C1 segment of cervical spinal cord (tissue), 14 donors: ENCODE results near the gene TMEM231.

ENCODE experiments used
- DNase-seq, 14 donors: peaks; one replicate each; lab custom pipeline; 2025; lab: John Stamatoyannopoulos, UW

The TMEM231 gene

DNA sequence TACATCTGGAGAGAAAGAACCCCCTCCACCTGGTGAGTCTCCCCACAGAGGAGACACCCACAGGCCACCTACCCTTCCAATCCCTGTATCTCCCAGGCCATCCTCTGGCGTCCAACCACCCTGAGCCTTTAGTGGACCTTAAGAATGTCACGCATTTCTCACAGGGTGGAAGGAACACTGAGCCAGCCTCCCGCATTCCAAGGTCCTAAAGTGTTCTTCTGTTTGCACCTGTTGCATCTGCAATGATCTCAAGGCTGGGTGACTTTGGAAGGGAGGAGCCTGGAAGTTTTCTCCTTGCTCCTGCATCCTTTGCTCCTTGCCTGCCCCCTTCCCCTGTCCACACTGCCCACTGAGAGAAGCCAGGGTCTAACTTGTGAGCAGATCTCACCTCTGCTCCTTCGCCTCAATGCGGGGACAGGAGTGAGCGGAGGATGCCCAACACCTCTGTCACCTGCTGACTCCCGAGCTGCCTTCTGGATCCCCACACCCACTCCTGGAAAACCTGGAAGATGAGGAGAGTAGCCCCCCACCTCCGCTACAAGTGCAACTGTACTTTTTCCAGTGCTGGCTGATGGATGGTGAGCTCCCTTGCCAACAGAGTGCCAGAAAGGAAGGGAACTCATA lies 23.8 kb downstream of the TMEM231 start:
- DNase-seq: no peak

DNA sequence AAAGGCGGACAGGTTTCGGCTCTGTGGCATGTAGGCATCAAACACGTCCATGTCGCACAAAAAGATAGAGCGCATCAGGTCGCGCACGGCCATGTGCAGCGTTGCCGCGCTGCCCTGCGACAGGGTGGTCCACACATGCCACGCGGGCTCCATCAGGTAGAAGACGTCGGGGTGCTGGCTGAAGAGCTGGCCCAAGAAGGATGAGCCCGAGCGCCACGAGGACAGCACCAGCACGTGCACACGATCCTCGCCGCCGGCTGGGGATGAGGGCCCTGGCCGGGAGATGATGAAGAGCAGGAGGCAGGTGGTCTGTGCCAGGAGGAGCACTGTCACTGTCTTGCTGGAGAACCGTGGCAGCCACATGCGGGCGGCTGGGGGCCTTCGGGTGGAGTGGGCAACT lies 26.1 kb downstream of the TMEM231 start:
- no peak for DNase-seq

DNA sequence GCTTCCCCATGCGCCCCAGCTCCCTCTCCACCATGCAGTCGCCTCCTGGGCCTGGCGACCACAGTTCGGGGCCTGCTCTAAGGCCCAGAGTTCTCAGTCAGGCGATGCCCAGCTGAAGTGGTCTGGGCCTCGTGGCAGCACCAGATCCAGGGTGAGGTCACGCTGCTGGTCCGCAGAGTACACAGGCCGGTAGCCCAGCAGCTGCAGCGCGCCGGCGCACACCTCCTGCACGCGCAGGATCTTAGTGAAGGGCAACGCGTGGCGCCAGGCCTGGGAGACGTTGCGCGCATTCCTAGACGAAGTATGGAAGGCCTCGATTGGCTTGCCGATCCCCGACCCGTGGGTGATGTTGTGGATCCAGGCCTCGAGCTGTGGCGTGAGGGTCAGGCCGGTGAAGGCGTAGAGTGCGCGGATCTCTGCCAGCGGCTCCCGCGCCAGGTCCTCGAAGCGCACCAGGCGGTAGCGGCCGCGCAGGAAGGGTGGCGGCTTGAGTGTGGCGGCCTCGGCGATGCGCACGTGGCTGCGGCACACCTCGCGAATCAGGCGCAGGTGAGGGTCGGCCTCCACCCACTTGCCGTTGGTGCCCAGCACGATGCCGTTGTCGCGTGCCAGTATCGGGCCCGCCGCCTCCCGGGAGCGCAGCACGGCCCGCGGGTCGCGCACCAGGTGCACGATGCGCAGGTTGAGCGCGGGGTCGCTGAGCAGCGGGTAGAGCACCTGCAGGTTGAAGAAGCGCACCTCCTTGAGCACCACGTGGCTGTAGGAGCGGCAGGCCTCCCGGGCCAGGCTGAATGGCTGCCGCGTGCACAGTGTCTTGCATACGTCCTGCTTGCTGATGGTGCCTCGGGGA lies 26.8 kb downstream of the TMEM231 start:
- DNase-seq: no peak

DNA sequence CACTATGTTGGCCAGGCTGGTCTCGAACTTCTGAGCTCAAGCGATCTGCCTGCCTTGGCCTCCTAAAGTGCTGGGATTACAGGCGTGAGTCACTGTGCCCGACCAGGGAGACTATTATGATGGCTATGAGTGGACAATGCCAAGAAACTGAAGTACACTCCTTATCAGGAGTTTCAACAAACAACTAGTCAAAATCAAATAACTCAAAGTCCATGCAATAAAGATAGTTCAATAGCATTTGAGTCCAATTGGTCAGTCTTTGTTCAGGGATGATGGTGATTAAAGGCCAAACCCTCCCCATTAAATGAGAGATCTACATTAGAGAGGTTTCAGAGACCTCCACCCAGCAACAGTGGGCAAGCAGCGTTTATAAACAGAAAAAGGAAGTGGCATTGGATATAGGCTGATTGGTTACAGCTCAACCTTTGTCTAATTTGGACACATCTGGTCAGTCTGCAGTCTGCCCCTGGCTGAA lies 28.2 kb downstream of the TMEM231 start:
- DNase-seq: no peak

DNA sequence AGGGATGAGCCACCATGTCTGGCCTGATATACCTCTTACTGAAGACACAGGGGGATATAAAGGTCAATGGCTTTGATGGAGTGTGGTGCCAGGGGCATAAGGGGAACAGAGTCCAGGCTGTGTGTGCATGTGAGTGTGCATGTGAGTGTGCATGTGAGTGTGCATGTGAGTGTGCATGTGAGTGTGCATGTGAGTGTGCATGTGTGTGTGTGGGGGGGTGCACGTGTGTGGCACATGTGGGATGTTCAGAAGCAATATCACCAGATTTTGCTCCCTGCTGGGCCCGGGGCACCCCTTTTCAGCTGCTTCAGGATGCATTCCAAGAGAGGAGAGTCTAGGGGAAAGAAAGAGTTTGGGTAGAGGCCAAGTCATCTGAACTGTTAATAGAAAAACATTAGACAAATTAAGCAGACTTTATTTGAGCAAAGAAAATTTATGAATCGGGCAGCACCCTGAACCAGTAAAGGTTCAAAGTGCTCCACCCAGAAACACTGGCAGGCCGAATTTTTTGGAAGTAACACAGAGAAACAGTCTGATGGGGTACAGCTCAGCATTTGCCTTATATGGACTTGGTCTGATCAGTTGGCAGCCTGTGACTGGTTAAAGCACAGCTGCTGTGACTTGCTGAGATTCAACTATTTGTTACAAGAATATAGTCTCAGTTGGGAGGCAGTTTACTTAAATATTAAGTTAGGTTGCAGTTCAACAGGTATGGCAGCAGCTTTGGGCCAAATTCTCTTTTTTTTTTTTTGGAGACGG lies 29.8 kb downstream of the TMEM231 start:
- no peak for DNase-seq

DNA sequence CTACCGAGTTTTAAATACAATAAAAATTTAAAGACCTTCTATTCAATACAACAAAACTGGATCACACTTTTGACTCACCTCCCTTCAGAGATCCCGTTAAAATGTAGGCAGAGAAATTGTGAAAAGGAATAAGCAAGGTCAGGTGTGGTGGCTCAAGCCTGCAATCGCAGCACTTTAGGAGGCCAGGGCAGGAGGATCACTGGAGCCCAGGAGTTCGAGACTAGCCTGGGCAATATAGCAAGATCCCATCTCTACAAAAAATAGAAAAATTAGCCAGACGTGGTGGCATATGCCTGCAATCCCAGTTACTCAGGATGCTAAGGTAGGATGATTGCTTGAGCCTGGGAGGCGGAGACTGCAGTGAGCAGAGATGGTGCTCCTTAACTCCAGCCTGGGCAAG lies 36.9 kb downstream of the TMEM231 start:
- no peak for DNase-seq

DNA sequence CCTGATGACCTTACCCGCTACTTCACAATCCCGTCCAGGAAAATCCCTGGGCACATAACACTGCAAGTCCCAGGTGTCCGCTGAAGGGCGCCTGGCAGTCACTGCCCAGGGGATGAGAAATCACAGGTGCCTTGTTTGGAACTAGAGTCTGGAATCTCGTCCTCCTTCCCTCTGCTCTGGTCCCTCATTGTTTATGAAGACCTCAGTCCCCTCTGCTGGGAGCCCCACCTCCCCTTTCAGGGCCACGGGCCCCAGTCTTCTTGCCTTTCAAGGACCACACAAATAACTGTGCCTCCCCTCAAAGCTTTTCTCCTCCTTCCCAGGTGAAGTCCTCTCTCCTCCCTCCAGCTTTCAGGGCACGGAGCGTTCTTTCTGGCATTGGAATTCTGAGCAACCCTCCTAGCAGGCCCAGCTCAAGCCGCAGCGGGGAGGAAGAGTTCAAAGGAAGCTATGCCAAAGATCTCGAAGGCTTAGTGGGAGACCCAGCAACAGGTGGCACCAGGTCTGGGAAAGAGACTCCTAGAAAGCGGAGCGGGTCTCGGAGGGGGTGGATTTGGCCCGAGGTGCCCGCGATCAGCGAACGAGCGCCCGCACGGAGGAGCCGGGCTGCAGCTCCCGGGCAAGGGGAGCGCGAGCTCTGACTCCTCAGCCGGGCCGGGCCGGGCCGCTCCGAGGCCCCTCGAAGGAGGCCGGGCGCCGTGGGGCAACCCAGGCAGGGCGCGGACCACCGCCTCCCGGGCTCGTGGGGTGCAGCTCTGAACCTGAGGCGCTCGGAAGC lies 39.7 kb downstream of the TMEM231 start:
- peak in 5 of 14 donors; percentile 22 to 57 (median 33) for DNase-seq

DNA sequence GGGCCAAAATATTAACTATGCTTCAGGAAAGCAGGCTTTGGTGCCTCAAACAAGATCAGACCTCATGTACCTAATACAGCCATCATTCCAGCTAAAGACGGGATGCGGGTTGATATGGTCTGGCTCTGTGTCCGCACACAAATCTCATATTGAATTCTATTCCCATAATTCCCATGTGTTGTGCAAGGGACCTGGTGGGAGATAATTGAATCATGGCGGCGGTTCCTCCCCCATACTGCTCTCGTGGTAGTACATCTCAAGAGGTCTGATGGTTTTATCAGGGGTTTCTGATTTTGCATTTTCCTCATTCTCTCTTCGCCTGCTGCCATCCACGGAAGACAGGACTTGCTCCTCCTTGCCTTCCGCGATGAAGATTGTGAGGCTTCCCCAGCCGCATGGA lies 41.8 kb downstream of the TMEM231 start:
- no peak for DNase-seq

DNA sequence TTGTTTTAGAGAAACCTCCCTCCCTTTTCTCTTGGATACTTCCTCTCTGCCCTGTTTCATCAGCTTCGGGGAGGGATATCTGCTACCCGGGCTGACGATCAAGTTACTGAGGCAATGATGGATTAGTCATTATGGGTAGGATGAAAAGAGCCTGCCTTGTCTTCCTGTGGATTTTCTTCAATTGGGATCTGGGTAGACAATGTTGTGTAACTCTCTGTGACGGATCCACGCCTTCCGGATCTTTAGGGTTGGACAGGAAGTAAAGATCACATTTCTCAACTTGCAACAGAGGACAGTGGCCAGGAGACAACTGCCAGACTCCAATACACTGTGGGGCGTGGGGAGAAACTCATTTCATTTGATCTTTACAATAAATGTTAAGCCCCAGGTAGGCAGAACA lies 49.5 kb downstream of the TMEM231 start:
- DNase-seq: peak in 3 of 14 donors; percentile 5 to 48 (median 5)

DNA sequence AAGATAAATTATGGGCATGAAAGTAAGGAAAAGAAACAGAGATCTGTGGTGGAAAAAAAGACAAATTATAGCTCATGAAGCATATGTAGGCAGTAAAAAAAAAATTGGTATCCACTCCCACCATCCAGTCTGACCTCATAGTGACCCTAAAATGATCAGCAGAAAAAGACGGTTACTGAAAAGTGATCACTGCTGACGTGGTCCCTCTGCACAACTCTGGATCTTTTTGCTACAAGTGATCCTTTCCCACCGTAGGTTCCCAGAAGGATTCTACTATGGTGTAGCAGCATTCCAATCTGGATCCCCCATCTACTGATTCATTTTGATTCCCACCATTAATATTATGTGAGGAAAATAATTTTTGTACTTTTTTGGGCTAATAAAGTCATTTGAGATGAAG lies 49.9 kb downstream of the TMEM231 start:
- DNase-seq: no peak

DNA sequence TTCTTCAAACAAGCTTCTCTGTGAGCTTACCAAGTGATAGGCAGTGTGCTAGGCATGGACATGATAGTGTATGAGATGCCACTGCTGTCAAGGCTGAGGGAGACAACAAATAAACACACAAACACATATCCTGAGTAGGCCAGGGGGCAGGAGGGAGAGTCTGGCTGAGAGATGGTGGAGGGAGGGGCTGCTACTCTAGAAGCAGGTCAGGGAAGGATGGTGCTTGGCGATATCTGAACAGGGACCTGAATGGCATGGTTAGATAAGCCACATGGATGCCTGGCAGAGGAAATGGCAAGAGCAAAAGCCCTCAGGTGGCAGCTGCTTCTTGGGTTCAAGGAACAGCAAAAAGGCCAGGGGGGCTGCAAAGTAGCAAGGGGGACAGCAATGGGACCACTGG lies 52.3 kb downstream of the TMEM231 start:
- no peak for DNase-seq

DNA sequence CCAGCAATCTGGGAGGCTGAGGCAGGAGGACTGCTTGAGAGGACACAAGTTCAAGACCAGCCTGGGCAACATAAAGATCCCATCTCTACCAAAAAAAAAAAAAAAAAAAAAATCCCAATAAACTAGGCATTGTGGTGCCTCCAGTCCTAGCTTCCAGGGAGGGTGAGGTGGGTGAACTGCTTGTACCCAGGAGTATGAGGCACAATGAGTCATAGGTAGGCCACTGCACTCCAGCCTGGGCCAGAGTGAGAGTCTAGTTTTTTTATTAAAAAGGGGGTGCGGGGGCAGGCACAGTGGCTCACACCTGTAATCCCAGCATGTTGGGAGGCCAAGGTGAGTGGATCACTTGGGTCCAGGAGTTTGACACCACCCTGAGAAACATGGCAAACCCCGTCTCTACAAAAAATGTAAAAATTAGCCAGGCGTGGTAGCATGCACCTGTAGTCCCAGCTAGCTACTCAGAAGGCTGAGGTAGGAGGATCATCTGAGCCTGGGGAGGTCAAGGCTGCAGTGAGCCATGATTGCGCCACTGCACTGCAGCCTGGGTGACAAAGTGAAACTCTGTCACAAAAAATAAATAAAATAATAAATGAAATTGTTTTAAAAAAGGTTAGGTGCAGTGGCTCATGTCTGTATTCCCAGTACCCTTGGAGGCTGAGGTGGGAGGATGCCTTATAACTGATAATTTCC lies 53.0 kb downstream of the TMEM231 start:
- no peak for DNase-seq

DNA sequence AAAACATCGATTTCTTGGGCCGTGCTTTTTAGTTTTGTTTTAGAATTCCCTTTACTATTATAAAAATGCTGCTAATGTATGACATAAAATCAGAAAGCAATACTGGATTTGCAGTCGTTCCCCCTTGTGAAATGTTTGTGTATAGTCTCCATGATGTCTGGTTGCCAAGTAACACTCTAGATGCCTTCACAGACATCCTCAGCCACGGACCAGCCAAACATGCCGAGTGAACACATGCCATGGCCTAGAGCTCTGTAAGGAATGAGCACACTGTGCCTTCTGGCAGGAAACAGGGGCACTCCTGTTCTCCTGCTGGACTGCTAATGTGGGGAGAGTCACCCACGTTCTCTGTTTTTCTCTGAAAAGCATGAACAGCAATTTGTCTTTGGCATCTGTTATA lies 54.2 kb downstream of the TMEM231 start:
- DNase-seq: peak in 5 of 14 donors; percentile 9 to 90 (median 23)

DNA sequence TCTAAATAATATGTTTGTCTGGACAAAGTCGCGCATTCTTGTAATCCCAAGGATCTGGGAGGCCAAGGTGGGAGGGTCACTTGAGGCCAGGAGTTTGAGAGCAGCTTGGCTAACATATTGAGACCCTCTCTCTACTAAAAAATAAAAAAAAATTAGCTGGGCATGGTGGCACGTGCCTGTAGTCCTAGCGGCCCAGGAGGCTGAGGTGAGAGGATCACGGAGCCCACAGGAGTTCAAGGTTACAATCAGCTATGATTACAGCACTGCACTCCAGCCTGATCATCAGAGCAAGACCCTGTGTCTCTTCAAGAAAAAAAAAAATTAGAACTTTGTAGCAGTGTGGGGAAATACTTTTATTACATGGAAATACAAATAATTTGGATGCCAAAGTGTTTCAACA lies 54.7 kb downstream of the TMEM231 start:
- DNase-seq: no peak

DNA sequence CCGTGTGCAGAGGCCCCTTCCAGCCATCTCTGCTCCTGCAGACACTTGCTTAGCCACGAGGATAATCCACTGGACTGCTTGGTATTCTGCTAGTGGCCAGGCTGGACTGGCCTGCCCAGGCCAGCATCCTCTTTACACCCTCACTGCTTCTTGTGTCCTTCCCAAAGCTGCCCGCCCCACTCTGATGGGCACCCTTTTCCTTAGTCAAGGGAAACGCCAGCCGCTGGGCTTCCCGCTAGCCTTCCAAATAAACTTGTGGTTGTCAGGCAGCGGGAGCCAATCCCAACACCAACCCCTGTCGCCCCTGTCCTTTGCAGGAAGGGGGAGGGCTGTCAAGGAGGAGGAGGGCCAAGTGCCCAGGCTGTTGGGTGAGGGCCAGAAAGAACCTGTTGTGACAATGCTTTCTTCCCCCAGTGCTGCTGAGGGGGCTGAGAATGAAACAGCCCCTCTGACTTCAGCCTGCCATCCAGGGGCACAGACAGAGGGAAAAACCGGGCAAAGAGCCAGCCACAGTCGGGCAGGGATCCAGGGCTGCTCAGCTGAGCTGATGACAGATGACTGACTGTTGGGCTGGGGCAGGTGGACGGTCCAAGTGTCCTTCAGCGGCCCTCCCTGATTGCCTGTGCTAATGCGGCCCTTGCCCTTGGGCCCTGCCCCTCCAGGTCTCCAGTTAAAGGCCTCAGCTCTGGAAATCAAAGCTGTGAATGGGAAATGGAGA lies 57.3 kb downstream of the TMEM231 start:
- peak in 12 of 14 donors; percentile 39 to 83 (median 70) for DNase-seq

DNA sequence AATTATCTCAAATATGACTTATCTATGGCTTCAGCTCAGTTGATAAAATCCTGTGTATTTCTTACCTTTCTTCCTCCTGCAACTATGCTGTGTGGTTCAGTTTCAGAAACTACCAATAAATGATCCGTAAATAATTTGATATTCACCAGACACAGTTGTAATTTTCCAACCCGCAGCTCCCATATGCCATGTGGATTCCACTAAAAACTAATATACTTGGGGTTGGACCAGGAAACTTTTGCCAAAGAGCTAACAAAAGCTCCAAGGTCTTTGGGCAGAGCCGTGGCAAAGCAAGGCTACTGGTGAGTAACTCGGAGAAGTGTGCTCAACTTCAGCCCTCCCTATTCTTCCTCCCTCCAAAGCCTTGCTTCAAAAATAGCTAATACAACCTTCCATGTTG lies 58.5 kb downstream of the TMEM231 start:
- peak in 3 of 14 donors; percentile 3 to 82 (median 15) for DNase-seq

DNA sequence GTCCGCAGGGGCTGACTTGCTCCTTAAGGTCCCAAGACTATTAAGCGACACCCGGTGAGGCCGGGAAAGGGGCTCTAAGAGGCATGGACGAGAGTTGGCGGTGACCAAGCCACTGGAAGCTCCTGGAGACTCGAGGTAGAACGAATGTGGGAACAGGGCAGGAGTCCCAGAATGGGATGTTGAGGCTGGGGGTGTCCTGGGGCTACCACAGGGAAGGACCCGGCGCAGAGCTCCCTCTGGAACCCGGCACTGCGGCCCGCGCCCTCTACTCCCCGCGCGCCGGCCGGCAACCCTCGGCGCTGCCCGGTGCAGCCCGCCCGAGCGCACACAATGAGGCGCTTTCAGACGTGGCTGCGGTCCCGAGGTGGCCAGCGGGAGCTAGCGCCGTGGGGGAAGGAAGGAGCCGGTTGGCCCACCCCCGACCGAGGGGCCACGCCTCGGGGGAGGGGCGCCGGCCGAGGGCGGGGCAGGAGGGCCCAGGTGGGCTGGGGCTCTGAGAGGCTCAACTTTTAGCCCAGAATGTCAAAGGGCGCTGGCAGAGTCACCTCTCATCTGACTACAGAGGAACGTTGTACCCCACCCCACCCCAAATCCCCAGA lies 60.9 kb downstream of the TMEM231 start, which contains the start of gene CHST6:
TSS of gene CHST6 (minus strand) at position 366 of the 599 bp plus-strand sequence. CDS start 15,613 bp downstream, outside the sequence.
- DNase-seq: peak in 13 of 14 donors; percentile 16 to 80 (median 65)

DNA sequence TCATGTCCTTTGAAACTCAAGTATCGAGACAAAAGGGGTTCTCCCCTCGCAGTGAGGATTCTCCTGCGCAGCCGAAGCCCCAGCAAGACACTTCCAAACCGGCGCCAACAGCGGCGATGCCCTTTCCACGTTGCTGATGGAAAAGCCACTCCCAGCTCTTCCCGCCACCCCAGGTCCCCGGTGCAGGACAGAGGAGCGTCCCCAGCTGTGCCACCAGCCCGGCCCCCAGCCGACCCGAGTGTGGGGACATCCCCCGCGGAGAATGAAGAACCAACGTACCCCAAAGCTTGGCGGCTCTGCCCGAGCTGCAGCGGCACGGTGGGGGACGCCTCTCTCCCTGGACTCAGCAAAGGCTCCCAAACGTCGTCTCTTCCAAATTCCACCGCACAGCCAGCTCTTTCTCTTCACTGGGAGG lies 61.4 kb downstream of the TMEM231 start:
- peak in 9 of 14 donors; percentile 43 to 71 (median 56) for DNase-seq

DNA sequence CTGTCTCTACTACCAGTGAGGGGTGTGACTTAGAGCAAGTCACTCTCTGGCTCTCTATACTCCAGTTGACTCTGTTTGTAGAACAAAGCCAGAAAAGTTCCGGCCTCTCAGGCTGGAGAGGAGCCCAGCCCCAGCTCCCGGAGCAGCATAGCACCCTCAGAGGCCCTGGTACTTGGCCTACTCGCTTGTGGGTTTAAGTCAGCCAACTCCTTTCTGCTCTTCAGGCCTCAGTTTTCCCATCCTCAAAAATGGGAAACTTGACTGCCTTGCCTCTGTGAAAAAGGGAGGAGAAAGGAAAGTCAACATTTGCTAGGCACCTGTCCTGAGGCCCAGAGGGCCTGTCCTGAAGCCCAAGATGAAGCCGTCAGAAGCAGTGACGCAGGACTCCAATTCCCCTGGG lies 61.9 kb downstream of the TMEM231 start:
- peak in 5 of 14 donors; percentile 31 to 60 (median 41) for DNase-seq
